ENCODE data around the gene IPMK.

Gene IPMK

DNA sequence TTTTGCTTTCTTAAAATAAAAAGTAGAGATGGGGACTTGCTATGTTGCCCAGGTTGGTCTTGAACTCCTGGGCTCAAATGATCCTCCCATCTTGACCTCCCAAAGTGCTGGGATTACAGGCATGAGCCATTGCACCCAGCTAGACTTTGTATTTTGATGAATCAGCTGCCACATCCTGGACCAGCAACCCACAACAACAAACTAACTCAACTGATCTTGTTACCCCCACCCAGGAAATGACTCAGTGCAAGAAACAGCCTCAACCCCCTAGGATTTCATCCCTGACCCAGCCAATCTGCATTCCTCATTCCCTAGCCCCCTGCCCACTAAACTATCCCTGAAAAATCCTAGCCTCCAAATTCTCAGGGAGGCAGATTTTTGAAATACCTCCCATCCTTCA is 123.8 kb downstream of the IPMK start:
- DNase-seq, result no peak

Measured in activated CD4-positive, alpha-beta T cell treated with anti-CD3 and anti-CD28 coated beads, Interleukin-2, amount 50 U/mL, for 1 hour (primary cell).